NCI-H1417 (cell line): ENCODE data around the gene SNRNP200.

Source experiments
- DNase-seq, 3 experiments: peaks; one replicate each; lab custom pipeline; 2025; lab: John Stamatoyannopoulos, UW

SNRNP200 gene

GRCh38 chr2:96305091-96305978 is at the start of gene SNRNP200:
TSS of gene SNRNP200 (minus strand) at chr2:96305546. CDS start at chr2:96305437, 109 bp downstream.
- DNase-seq, result peak; percentile 89 to 93 (median 91)

- DNase-seq, result no peak
Observed at GRCh38 chr2:96354492-96354891, 49.1 kb upstream of the SNRNP200 start.

GRCh38 chr2:96353606-96354101 is 48.3 kb upstream of the SNRNP200 start:
- DNase-seq, result no peak

- DNase-seq, result peak in 2 of 3 experiments; percentile 33 to 96
Observed at GRCh38 chr2:96353032-96353561, 47.8 kb upstream of the SNRNP200 start.

GRCh38 chr2:96347395-96347794 is 42.0 kb upstream of the SNRNP200 start:
- DNase-seq, result no peak

GRCh38 chr2:96345868-96346462 is 40.6 kb upstream of the SNRNP200 start:
- DNase-seq, result no peak

GRCh38 chr2:96345438-96345837 is 40.1 kb upstream of the SNRNP200 start:
- DNase-seq, result no peak

- DNase-seq, result no peak
Observed at GRCh38 chr2:96344011-96344410, 38.7 kb upstream of the SNRNP200 start.

GRCh38 chr2:96342085-96342484 is 36.7 kb upstream of the SNRNP200 start:
- no peak for DNase-seq

- no peak for DNase-seq
Observed at GRCh38 chr2:96341641-96342040, 36.3 kb upstream of the SNRNP200 start.

- DNase-seq, result no peak
Observed at GRCh38 chr2:96340493-96341414, 35.4 kb upstream of the SNRNP200 start.

- DNase-seq, result no peak
Observed at GRCh38 chr2:96336873-96337272, 31.5 kb upstream of the SNRNP200 start.

- DNase-seq, result no peak
Observed at GRCh38 chr2:96336104-96336775, 30.9 kb upstream of the SNRNP200 start.

GRCh38 chr2:96333708-96334107 is 28.4 kb upstream of the SNRNP200 start:
- DNase-seq, result no peak

- no peak for DNase-seq
Observed at GRCh38 chr2:96330407-96330806, 25.1 kb upstream of the SNRNP200 start.

- DNase-seq, result no peak
Observed at GRCh38 chr2:96329874-96330273, 24.5 kb upstream of the SNRNP200 start.

- peak in 1 of 3 experiments; percentile 17 for DNase-seq
Observed at GRCh38 chr2:96329456-96329855, 24.1 kb upstream of the SNRNP200 start.

GRCh38 chr2:96326990-96327820 is 21.9 kb upstream of the SNRNP200 start:
- no peak for DNase-seq

- DNase-seq, result no peak
Observed at GRCh38 chr2:96326564-96326963, 21.2 kb upstream of the SNRNP200 start.

GRCh38 chr2:96325884-96326255 is 20.5 kb upstream of the SNRNP200 start:
- DNase-seq, result no peak
